AG10803 (cell line): ENCODE data around the gene ZBTB5.
"Not testable (repeated sequence)": the region's sequence is repeated elsewhere in the genome, so short reads cannot be mapped to it uniquely, and the experiment has no call there.

Source experiments
- DNase-seq: peaks from one replicate; pipeline ENCODE4 v3.0.0; 2010; ENCODE audit warnings: low read depth
- H3K4me3 ChIP-seq: 2 replicates; pipeline ENCODE4 v1.5.1; 2011; ENCODE audit warnings: mild to moderate bottlenecking, low read length, control low read depth
- TF ChIP-seq, protein P1 (sequence below): conservative IDR thresholded peaks from 2 replicates; pipeline ENCODE4 v1.5.1; 2011; ENCODE audit warnings: mild to moderate bottlenecking, low read length, control low read depth, inconsistent platforms

ZBTB5 gene

DNA sequence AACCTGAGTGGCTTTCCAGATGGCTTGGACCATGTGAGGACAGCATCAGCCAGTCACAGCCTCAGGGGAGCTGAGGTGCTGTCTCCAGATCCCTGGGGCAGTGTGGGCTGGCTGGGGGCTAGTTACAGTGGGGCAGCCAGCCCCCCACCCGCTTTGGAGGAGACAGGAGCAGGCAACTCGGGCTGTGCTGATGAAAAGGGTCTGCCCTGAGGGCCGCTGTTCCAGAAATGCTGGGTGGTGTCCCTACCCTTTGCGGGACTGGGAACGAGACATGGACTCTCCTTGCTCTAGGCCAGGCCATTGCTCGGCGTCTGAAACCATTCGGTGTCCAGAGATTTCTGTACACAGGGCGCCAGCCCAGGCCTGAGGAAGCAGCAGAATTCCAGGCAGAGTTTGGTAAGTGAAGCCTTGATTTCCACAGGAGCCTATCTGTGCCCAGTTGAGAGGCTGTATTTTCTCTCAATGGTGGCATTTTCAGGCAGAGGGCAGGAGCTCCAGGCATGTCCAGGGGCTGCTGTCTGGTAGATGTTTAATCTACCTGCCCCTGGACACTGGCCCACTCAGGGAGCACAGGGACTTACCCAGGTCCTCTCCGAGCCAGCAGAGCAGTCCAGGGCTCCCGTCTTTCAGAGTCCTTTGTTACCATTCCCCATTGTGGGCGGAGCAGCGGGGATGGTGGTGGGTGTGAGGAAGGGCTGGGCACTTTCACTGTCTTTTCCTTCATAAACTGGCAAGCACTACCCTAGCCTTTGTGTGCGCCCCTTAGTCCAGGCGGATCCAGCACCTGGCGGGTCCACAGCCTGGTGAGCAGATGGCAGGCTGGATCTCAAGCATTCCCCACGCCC lies 35.6 kb downstream of the ZBTB5 start:
- no peak for DNase-seq
- no peak overlapping the region for H3K4me3 ChIP-seq
- TF ChIP-seq, protein P1, sequence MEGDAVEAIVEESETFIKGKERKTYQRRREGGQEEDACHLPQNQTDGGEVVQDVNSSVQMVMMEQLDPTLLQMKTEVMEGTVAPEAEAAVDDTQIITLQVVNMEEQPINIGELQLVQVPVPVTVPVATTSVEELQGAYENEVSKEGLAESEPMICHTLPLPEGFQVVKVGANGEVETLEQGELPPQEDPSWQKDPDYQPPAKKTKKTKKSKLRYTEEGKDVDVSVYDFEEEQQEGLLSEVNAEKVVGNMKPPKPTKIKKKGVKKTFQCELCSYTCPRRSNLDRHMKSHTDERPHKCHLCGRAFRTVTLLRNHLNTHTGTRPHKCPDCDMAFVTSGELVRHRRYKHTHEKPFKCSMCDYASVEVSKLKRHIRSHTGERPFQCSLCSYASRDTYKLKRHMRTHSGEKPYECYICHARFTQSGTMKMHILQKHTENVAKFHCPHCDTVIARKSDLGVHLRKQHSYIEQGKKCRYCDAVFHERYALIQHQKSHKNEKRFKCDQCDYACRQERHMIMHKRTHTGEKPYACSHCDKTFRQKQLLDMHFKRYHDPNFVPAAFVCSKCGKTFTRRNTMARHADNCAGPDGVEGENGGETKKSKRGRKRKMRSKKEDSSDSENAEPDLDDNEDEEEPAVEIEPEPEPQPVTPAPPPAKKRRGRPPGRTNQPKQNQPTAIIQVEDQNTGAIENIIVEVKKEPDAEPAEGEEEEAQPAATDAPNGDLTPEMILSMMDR: no peak

DNA sequence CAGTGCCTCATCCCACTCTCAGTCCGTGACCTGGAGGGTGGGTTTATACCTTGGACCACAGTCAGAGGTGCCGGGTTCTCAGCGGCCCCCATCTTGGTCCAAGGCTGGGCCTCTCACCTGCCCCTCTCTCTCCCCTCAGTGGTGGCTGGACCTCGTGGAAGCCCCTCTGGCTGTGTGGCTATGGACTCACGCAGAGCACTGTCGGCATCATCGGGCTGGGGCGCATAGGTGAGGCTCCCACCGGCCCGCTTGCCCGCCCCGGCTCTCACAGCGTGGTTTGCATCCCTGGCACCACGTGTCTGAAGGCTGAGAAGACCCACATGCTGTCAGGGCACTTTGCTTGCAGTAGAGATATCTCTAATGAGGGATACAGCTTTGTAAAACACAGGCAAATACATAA lies 36.9 kb downstream of the ZBTB5 start:
- H3K4me3 ChIP-seq: no peak overlapping the region
- TF ChIP-seq, protein P1: no peak
- DNase-seq: no peak

DNA sequence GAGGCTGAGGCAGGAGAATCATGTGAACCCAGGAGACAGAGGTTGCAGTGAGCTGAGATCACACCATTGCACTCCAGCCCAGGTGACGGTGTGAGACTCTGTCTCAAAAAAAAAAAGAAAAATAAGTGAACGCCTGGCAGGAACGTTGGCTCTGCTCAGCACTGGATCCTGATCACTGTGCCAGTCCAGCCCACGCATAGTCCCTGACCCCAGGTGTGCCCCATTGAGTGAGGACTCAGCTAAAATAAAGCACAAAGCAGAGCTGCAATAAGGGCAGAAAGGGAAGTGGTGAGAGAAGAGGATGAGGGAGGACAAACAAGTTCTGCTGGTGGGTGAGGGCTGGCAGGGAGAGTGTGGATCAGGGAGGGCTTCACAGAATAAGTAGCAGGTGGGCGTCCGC lies 38.4 kb downstream of the ZBTB5 start:
- H3K4me3 ChIP-seq: no peak overlapping the region
- no peak for DNase-seq
- TF ChIP-seq, protein P1: no peak

DNA sequence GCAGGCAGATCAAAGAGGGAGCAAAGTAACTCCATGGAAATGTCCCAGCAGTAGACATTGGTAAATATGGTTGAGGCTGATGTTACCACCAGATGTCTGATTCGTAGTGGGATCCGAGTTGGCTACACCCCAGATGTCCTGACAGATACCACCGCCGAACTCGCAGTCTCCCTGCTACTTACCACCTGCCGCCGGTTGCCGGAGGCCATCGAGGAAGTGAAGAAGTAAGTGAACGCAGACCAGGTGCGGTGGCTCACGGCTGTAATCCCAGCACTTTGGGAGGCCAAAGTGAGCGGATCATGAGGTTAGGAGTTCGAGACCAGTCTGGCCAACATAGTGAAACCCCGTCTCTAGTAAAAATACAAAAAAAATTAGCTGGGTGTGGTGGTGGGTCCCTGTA lies 38.8 kb downstream of the ZBTB5 start:
- not testable (repeated sequence) for H3K4me3 ChIP-seq, DNase-seq

DNA sequence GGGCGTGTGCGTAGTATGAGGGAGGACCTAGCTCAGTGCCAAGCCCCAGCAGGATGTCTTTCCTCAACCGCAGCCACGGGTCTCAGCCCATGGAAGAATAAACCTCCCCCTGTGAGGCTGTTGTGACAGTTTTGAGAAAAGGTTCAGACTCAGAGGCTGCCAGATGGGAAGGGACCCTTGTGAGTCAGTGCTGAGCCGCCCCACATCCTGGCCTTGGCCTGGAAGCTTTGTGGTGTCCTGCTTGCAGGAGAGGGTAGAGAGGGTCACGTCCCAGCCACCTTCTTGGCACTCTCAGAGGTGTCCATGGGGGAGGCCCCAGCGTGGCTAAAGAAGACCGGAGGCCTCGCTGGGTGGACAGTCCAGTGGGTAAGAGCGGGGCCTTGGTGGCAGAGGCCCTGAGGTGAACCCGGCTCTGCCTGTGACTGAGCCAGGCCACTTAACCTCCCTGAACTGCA lies 39.9 kb downstream of the ZBTB5 start:
- TF ChIP-seq, protein P1: no peak
- H3K4me3 ChIP-seq: no peak overlapping the region
- DNase-seq: no peak

DNA sequence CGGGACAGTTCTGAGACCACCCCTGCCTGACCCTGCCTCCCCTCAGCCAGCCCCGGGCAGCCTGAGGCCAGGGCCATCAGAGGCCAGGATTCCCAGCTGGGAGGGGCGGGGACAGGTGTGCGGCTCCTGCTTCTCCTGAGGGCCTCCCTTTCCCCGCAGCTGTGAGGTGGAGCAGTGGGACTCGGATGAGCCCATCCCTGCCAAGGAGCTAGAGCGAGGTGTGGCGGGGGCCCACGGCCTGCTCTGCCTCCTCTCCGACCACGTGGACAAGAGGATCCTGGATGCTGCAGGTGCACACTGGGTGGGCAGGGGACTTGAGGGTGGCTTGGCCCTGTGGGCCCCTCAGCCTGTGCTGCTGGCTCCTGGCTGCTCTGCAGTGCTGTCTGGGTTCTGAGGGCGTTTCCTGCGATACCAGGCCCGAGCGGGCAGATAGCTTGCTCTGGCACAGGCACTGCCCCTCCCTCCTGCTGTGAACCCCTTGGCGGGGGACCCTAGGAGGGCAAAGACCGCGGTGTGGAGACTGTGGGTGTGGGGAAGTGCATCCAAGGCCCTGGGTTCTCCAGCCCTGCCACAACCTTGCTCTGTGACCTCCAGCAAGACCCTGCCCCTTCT lies 40.5 kb downstream of the ZBTB5 start:
- no peak overlapping the region for H3K4me3 ChIP-seq
- DNase-seq: no peak
- TF ChIP-seq, protein P1: no peak

DNA sequence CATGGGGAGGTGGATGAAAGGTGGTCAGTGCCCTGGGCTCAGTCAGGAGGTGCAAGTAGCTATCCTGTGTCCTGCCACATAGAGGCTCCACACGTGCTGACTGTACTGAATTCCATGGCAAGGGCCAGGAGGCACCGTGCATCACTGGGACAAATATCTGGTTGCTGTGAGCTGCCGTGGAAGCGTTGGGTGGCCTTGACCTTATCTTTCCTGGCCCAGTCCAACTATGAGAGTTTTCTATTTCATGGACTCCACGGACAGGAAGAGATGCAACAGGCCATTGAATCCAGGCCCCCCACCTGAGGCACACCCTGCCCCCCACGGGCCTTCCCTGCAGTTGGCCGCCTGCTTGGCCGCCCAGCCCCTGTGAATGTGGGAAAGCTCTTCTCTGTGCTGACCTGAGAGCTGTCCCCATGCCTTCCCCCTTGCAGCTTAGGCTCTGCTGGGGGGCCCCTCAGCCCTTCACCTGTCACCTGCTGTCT lies 41.0 kb downstream of the ZBTB5 start:
- no peak for DNase-seq
- H3K4me3 ChIP-seq: peak overlapping the region; percentile 96
- TF ChIP-seq, protein P1: no peak
